PC-9 (cell line): ENCODE data around the gene MSH3. TPM values are rescaled to one million over a fixed set of nuclear protein-coding genes. Genes with fewer than 3 reads are reported as not detected.

Source experiments
- BruUV-seq: library from RNA; stranded (reverse); fragments of 400-500 nt; replicated peaks from 2 replicates; lab custom pipeline; 2021; lab: Mats Ljungman, UMichigan
- CTCF ChIA-PET: fragments of 300-600 bp; sonication (Branson Sonifier 250); formaldehyde crosslinking; loops from one replicate; lab custom pipeline; 2022; ENCODE audit warnings: antibody characterized with exemption; lab: Charles Lee
- POLR2A ChIA-PET: fragments of 300-600 bp; sonication (Branson Sonifier 250); formaldehyde crosslinking; loops from one replicate; lab custom pipeline; 2022; ENCODE audit warnings: antibody characterized with exemption; ENCODE audit not compliant: unreplicated experiment; lab: Charles Lee
- DNase-seq, 2 experiments: peaks; one replicate each; pipeline versions ENCODE4 v3.0.0 to v3.0.0-alpha.2; 2015 to 2022; ENCODE audit warnings: mixed read lengths in 1 of 2
- H2AFZ ChIP-seq: fragments of 200-600 bp; sonication (generic); 2 replicates; pipeline ENCODE4 v1.8.1; 2017; ENCODE audit warnings: antibody characterized with exemption
- H3F3A ChIP-seq: fragments of 200-600 bp; sonication (generic); 2 replicates; pipeline ENCODE4 v1.8.1; 2017; ENCODE audit warnings: antibody characterized with exemption, mild to moderate bottlenecking, low read depth; ENCODE audit not compliant: insufficient read depth
- H3K27ac ChIP-seq: fragments of 200-600 bp; sonication (generic); 2 replicates; pipeline ENCODE4 v1.6.1; 2016; ENCODE audit warnings: mixed run types
- H3K27me3 ChIP-seq: fragments of 200-600 bp; sonication (generic); 2 replicates; pipeline ENCODE4 v1.6.1; 2016; ENCODE audit warnings: low read depth, mixed run types; ENCODE audit not compliant: insufficient read depth
- H3K36me3 ChIP-seq: fragments of 200-600 bp; sonication (generic); 2 replicates; pipeline ENCODE4 v1.6.1; 2016; ENCODE audit warnings: low read depth, mixed run types
- H3K4me1 ChIP-seq: fragments of 200-600 bp; sonication (generic); replicated peaks from 2 replicates; pipeline ENCODE4 v1.6.1; 2016; ENCODE audit warnings: mixed run types; ENCODE audit not compliant: insufficient read depth
- H3K4me2 ChIP-seq: fragments of 200-600 bp; sonication (generic); 2 replicates; pipeline ENCODE4 v1.6.1; 2017; ENCODE audit warnings: mixed run types
- H3K4me3 ChIP-seq: fragments of 200-600 bp; sonication (generic); 2 replicates; pipeline ENCODE4 v1.6.1; 2016; ENCODE audit warnings: mixed run types
- H3K79me2 ChIP-seq: fragments of 200-600 bp; sonication (generic); 2 replicates; pipeline ENCODE4 v1.6.1; 2017; ENCODE audit warnings: low read depth, mixed run types
- H3K9me2 ChIP-seq: fragments of 200-600 bp; sonication (generic); 2 replicates; pipeline ENCODE4 v1.8.1; 2017; ENCODE audit warnings: mild to moderate bottlenecking; ENCODE audit not compliant: insufficient read depth
- H3K9me3 ChIP-seq: fragments of 200-600 bp; sonication (generic); 2 replicates; pipeline ENCODE4 v1.8.1; 2016; ENCODE audit warnings: low read depth; ENCODE audit not compliant: insufficient read depth
- H4K20me1 ChIP-seq: fragments of 200-600 bp; sonication (generic); 2 replicates; pipeline ENCODE4 v1.8.1; 2017; ENCODE audit not compliant: insufficient read depth
- EZH2 ChIP-seq: fragments of 200-600 bp; sonication (generic); IDR thresholded peaks from 2 replicates; pipeline ENCODE4 v1.8.0; 2017; ENCODE audit warnings: antibody characterized with exemption, low read depth
- intact Hi-C: fragments of 100-400 bp; cut with micrococcal nuclease; formaldehyde crosslinking; loops from one replicate; pipeline ENCODE4 v1.10.0; 2022; ENCODE audit not compliant: unreplicated experiment
- total RNA-seq: library from RNA; stranded (reverse); gene quantifications from 2 replicates; pipeline ENCODE4 v1.2.3, GENCODE V29; 2021
- TF ChIP-seq, protein P1 (sequence below): fragments of 200-600 bp; sonication (generic); conservative IDR thresholded peaks from 2 replicates; pipeline ENCODE4 v1.6.1; 2017; ENCODE audit warnings: mixed run types, antibody characterized with exemption, mild to moderate bottlenecking, moderate library complexity

MSH3 gene
- total RNA-seq, 1 experiment from 2014 or later = 16.9 TPM

DNA sequence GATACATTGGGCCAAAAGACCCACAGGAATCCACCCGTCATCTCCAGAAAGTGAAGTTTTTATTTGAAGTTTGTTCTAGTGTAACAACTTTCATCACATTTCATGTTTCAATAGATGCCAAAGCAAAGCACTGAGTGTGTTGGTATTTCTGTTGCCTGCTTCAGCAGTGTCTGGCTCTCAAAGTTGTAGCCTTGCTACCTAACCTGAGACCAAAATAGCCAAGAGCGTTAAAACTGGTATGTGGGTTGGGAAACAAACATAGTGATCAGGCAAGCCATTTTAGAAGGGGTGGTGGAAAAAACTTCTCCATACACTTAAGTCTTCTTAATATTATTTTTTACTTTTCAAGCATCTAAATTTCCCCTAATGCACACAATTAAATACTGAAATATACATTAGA, 150.6 kb downstream of the MSH3 start:
- Histone ChIP-seq H3F3A (no peaks in the 10 kb centered on the region), H3K27ac (no peak overlapping the region), H3K27me3 (no peaks in the 10 kb centered on the region), H3K4me1 (no peaks in the 10 kb centered on the region), H3K36me3 (no peaks in the 10 kb centered on the region), H2AFZ (no peak overlapping the region), H3K4me3 (no peak overlapping the region), H4K20me1 (no peaks in the 10 kb centered on the region), H3K9me2 (no peaks in the 10 kb centered on the region), H3K79me2 (no peaks in the 10 kb centered on the region), H3K4me2 (no peak overlapping the region), H3K9me3 (no peaks in the 10 kb centered on the region)
- ChIA-PET CTCF (no interaction called here), POLR2A (no interaction called here)
- no TSS peak for BruUV-seq
- TF ChIP-seq EZH2 = no peak
- TF ChIP-seq, protein P1, sequence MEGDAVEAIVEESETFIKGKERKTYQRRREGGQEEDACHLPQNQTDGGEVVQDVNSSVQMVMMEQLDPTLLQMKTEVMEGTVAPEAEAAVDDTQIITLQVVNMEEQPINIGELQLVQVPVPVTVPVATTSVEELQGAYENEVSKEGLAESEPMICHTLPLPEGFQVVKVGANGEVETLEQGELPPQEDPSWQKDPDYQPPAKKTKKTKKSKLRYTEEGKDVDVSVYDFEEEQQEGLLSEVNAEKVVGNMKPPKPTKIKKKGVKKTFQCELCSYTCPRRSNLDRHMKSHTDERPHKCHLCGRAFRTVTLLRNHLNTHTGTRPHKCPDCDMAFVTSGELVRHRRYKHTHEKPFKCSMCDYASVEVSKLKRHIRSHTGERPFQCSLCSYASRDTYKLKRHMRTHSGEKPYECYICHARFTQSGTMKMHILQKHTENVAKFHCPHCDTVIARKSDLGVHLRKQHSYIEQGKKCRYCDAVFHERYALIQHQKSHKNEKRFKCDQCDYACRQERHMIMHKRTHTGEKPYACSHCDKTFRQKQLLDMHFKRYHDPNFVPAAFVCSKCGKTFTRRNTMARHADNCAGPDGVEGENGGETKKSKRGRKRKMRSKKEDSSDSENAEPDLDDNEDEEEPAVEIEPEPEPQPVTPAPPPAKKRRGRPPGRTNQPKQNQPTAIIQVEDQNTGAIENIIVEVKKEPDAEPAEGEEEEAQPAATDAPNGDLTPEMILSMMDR = no peak
- intact Hi-C loops = no loop called here
- DNase-seq = no peak

DNA sequence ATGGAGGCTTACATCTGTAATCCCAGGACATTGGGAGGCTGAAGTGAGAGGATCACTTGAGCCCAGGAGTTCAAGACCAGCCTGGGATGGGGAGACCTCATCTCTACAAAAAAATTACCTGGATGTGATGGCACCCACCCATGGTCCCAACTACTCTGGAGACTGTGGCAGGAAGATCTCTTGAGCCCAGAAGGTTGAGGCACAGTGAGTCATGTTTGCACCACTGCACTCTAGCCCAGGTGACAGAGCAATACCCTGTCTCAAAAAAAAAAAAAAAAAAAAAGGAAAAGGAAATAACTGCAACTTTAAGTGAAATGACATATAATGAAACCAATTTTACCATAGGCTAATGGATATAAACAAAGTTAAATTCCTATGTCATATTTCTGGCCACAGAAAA, 152.5 kb downstream of the MSH3 start:
- no peaks in the 10 kb centered on the region for H3K9me3 ChIP-seq
- no peaks in the 10 kb centered on the region for H3K9me2 ChIP-seq
- no peaks in the 10 kb centered on the region for H3K36me3 ChIP-seq
- H3K4me2 ChIP-seq = no peak overlapping the region
- ChIA-PET CTCF (no interaction called here), POLR2A (no interaction called here)
- BruUV-seq = no TSS peak
- no peaks in the 10 kb centered on the region for H4K20me1 ChIP-seq
- H3K4me3 ChIP-seq = no peak overlapping the region
- no peaks in the 10 kb centered on the region for H3K4me1 ChIP-seq
- H3K27ac ChIP-seq = no peak overlapping the region
- DNase-seq = no peak
- H3K79me2 ChIP-seq = no peaks in the 10 kb centered on the region
- H3K27me3 ChIP-seq = no peaks in the 10 kb centered on the region
- no peaks in the 10 kb centered on the region for H3F3A ChIP-seq
- intact Hi-C loops = no loop called here
- TF ChIP-seq, protein P1 = no peak
- no peak for TF ChIP-seq EZH2
- no peak overlapping the region for H2AFZ ChIP-seq

DNA sequence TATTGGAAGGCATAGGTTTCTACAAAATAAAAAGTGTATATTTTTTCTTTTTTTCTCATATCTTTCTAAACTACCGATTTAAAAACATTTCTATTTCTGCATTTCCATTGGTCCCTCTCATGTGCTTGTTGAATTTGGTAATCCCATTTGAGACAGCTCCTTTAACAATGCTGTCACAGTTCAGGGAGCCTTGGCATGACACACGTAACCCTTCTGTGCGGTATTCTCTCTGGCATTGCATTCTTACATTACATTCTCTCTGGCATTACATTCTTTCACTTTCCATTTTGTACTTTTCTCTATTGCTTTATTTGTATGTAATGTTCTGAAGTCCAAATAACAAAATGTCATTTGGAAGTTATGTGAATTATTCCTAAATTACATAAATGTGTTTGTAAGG, 155.0 kb downstream of the MSH3 start:
- no peaks in the 10 kb centered on the region for H3K79me2 ChIP-seq
- H3K9me3 ChIP-seq = no peaks in the 10 kb centered on the region
- no TSS peak for BruUV-seq
- H3K4me1 ChIP-seq = no peaks in the 10 kb centered on the region
- H3K4me3 ChIP-seq = no peak overlapping the region
- TF ChIP-seq, protein P1 = no peak
- no peak for TF ChIP-seq EZH2
- H4K20me1 ChIP-seq = no peaks in the 10 kb centered on the region
- no peaks in the 10 kb centered on the region for H3F3A ChIP-seq
- no peaks in the 10 kb centered on the region for H3K36me3 ChIP-seq
- H3K27me3 ChIP-seq = no peaks in the 10 kb centered on the region
- H3K9me2 ChIP-seq = no peaks in the 10 kb centered on the region
- H3K27ac ChIP-seq = no peak overlapping the region
- DNase-seq = no peak
- H2AFZ ChIP-seq = no peak overlapping the region
- ChIA-PET CTCF (no interaction called here), POLR2A (interaction anchor here (0.6 kb wide), 1 partner anchor 32 kb away, joined by 8 read pairs; no protein-coding TSS in a partner anchor)
- H3K4me2 ChIP-seq = no peak overlapping the region
- intact Hi-C loops = no loop called here
